KMS-11 (cell line): ENCODE measurements around the gene DUSP14.

Experiments
- H2AFZ ChIP-seq: fragments of 200-600 bp; sonication (generic); 2 replicates; pipeline ENCODE4 v1.6.1; 2016; ENCODE audit warnings: antibody characterized with exemption, mixed run types, low read depth
- H3K27ac ChIP-seq: fragments of 200-600 bp; sonication (generic); 2 replicates; pipeline ENCODE4 v1.6.1; 2016; ENCODE audit warnings: mild to moderate bottlenecking, mixed run types
- H3K27me3 ChIP-seq: fragments of 200-600 bp; sonication (generic); 2 replicates; pipeline ENCODE4 v1.6.1; 2017; ENCODE audit warnings: mild to moderate bottlenecking, low read depth, mixed run types, moderate library complexity; ENCODE audit not compliant: insufficient read depth
- H3K36me3 ChIP-seq: fragments of 200-600 bp; sonication (generic); 2 replicates; pipeline ENCODE4 v1.6.1; 2017; ENCODE audit warnings: mild to moderate bottlenecking, mixed run types; ENCODE audit not compliant: insufficient read depth
- H3K4me1 ChIP-seq: fragments of 200-600 bp; sonication (generic); 2 replicates; pipeline ENCODE4 v1.6.1; 2016; ENCODE audit warnings: mild to moderate bottlenecking, low read depth, mixed run types; ENCODE audit not compliant: poor library complexity, severe bottlenecking
- H3K4me2 ChIP-seq: fragments of 200-600 bp; sonication (generic); 2 replicates; pipeline ENCODE4 v1.7.0; 2016; ENCODE audit warnings: mild to moderate bottlenecking, mixed run types
- H3K4me3 ChIP-seq: fragments of 200-600 bp; sonication (generic); IDR thresholded peaks from 2 replicates; pipeline ENCODE4 v1.6.1; 2017; ENCODE audit warnings: low read depth, low read length, mixed read lengths; ENCODE audit not compliant: insufficient read depth
- H3K79me2 ChIP-seq: fragments of 200-600 bp; sonication (generic); 2 replicates; pipeline ENCODE4 v1.6.1; 2016; ENCODE audit warnings: low read depth, mixed run types; ENCODE audit not compliant: insufficient read depth
- H3K9ac ChIP-seq: fragments of 200-600 bp; sonication (generic); 2 replicates; pipeline ENCODE4 v1.6.1; 2016; ENCODE audit warnings: mild to moderate bottlenecking, mixed run types
- H4K20me1 ChIP-seq: fragments of 200-600 bp; sonication (generic); 2 replicates; pipeline ENCODE4 v1.6.1; 2016; ENCODE audit warnings: mild to moderate bottlenecking, mixed run types; ENCODE audit not compliant: insufficient read depth
- CTCF ChIP-seq: fragments of 200-600 bp; sonication (generic); conservative IDR thresholded peaks from 2 replicates; pipeline ENCODE4 v1.6.1; 2017; ENCODE audit warnings: low read depth, mild to moderate bottlenecking, antibody characterized with exemption, low read length, moderate library complexity, mixed read lengths

The DUSP14 gene

GRCh38 chr17:37562016-37562745, 72.5 kb downstream of the DUSP14 start:
- no peaks in the 10 kb centered on the region for H3K36me3 ChIP-seq
- no peak overlapping the region for H3K9ac ChIP-seq
- H3K4me3 ChIP-seq = no peak overlapping the region
- no peaks in the 10 kb centered on the region for H3K27me3 ChIP-seq
- H3K4me1 ChIP-seq = no peaks in the 10 kb centered on the region
- no peak for TF ChIP-seq CTCF
- H3K27ac ChIP-seq = no peak overlapping the region
- no peaks in the 10 kb centered on the region for H4K20me1 ChIP-seq
- no peak overlapping the region for H3K4me2 ChIP-seq
- H3K79me2 ChIP-seq = no peaks in the 10 kb centered on the region
- no peak overlapping the region for H2AFZ ChIP-seq
